Activated CD8-positive, alpha-beta memory T cell treated with anti-CD3 and anti-CD28 coated beads for 4 hours (primary cell): ENCODE measurements around the gene PRRC2B.
"Not testable (repeated sequence)": the region's sequence is repeated elsewhere in the genome, so short reads cannot be mapped to it uniquely, and the experiment has no call there.

Source experiments
- DNase-seq, 2 donors: peaks; one replicate each; pipeline ENCODE4 v3.0.0-alpha.2; 2020; ENCODE audit warnings: low read depth in 2 of 2

The PRRC2B gene

DNA sequence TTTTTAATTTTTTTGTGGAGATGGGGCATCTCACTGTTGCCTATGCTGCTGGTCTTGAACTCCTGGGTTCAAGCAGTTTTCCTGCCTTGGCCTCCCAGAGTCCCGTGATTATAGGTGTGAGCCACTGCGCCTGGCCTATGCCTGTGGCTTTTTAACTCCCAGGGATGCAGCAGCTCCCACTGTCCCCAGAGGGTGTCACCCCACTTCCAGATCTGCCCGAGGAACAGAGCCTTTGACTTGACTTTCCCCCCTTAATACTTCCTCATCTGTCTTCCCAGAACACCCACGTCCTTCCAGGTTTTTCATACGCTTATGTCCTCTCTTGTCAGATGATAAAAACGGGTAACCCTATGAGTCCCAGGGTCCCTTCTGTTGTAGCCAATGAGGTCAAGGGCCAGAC, 7.6 kb upstream of the PRRC2B start:
- DNase-seq = no peak

DNA sequence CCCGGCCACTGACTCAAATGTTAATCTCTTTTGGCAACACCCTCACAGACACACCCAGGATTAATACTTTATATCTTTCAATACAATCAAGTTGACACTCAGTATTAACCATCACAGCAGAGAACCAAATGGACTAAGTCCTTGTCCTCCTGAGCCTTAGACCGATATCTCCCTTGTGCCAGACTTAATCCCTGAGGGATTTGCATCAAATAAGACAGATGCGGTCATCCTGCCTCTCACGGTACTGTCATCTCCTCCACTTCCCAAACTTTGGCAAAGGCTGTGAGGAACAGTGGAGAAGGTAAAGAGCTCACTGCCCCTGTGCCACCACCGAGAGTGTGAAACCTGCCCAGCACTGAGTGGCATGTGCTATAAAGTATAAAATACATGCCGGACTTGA, 6.5 kb upstream of the PRRC2B start:
- DNase-seq = no peak

DNA sequence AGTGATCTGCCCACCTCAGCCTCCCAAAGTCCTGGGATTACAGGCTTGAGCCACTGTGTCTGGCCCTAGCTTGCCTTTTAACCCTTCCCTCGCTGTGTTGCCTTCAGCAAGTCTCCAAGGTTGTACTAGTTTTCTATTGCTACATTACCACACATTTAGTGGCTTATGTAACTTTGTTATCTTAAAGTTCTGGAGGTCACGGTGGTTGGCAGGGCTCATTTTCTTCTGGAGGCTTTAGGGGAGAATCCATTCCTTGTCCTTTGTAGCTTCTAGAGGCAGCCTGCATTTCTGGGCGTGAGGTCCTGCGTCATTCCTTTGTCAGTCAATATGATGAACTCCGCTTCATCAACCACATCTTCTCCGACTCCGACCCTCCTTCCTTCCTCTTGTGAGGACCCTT, 2.9 kb upstream of the PRRC2B start:
- no peak for DNase-seq

DNA sequence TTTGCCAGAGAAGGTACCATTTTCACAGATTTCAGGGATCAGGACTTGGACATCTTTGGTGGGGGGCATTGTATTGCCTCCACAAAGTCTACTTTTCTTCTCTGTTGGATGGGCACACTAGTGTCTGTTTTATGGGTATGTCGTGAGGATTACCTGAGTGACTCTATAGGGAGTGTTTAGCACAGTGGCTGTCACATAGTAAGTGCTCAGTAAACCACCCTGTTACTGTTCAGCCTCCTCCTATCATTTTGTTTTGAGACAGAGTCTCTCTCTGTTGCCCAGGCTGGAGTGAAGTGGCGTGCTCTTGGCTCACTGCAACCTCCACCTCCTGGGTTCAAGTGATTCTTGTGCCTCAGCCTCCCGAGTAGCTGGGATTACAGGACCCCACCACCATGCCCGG, 2.4 kb upstream of the PRRC2B start:
- no peak for DNase-seq

DNA sequence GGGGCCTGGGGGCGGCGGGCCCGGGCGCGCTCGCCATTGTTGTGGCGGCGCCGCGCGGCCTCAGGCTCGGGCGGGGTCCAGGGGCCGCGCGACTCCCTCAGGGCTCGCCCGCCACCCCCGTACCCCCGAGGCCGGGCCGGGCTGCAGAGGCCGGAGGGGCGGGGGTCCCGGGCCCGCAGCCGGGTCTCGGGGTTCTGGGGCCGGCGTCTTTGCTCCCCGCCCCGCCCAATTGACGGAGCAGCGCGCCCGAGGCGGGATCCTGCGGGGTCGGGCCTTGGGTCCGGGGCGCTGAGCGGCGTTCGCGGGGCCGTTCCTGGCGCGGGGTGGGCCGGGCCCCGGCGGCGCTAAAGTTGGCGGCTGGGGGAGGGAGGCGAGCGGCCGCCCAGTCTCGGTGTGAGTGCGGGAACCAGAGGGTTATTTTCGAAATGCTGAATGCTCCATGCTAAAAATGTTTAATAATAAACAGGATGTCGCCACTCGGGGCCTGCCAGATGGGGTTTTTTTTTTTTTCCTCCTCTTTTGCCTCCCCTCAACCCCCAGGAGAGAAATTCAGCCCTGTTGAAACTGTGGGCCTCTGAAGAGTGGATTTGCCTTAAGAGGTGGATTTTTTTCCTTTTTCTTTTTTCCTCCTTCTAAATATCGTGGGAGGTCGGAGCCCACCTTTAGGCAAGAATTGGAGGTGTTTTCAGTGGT, 724 bp downstream of the PRRC2B start:
- no peak for DNase-seq

DNA sequence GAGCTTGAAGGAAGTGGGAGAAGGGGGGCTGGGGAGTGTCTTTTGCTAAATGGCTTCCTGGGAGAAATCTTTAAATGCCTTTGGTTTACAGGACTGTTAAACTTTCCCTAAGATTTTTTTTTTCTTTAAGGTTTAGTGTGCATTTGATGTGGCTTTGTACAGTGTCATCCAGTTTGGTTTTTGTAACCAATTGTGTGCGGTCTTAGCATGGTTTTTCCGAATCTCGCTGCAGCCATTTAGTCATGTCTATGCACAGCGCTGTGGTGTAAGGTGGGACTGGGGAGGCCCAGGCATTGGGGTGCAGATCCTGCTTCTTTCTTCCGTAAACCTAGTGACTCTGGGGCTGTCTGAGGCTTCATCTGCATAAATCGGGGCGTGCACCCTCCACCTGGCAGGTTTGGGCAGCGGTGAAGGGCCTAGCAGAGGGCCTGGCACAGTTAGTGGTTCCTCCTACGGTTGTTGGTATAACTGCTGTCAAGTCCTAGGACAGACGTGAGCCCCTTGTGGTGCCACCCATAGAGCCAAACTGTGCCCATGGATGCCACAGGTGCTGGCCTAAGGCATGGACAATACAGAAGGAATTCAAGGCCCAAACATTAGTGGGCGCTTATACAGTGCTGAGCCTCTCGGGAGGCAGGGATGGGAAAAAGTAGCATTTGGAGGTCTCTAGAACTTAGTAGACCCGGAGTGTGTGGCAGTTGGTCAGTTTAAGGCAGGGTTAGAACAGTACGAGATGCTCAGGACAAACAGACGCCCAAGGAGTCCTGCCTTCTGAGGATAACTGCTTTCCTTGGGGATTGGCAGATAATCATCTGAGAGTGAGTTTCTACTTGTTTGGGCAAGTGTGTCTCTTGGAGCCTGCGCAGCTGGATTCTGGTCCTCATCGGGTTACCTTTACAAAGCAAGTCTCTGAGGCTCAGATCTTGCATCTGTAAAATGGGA, 1.5 kb downstream of the PRRC2B start:
- DNase-seq = peak; percentile 51 to 58

DNA sequence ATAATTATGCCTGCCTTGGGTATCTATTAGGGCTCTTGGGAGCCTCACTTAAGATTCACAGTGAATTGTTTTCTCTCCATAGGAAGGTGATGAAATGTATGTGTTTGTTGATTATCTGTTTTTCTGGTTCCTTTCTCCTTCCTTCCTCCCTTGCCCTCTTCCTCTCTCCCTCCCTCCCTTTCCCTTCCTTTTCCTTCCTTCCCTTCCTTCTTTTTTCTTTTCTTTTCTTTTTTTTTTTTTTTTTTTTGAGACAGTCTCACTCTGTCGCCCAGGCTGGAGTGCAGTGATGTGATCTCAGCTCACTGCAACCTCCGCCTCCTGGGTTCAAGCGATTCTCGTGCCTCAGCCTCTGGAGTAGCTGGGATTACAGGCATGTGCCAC, 2.2 kb downstream of the PRRC2B start:
- not testable (repeated sequence) for DNase-seq

DNA sequence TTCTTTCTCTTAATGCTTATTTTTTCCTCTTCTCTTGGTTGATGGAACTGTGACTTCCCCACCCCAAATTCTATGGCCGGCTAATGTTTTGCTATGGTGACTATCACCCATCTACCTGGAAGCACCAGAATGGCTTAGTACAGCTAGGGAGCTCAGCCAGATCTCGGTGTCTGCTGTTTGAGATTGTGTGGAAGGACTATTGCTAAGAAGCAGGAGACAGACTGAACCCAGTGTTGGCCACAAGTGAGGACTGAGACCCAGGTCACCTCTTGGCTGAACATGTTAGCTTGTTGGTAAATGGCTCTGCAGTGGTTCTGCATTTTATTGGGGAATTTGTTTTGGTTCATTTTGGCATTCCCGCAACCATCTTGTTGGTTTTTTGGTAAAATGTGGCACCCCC, 2.7 kb downstream of the PRRC2B start:
- DNase-seq = no peak

DNA sequence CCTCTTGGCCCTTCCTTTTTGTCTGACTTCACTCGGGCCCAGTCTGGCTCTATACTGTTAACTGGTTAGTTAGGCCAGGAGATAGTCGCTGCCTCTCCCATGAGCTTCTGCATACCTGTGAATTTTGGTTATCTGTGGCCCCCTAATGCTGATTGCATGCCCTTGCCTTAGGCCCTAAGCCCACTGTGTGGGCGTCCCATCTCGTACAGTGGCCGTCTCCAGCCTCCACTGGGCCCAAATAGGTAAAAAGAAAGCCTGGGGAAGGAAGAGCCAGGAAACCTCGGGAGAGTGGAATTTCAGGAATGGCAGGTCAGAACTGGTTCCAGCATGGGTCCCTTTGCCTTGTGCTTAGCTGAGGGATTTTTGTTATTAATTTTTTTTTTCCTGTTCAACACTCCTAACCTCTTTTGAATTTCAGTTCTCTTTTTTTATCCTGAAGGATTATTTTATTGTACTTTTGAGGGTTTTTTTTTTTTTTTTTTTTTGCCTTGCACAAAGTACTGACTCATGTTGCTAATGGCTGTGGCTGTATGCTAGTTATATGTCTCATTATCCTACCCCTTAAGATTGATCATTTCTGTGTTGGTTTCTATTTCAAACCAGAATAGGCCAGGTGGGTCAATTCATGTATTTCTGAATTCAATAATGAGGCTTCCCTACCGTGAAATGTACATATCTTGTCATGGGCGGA, 3.4 kb downstream of the PRRC2B start:
- no peak for DNase-seq

DNA sequence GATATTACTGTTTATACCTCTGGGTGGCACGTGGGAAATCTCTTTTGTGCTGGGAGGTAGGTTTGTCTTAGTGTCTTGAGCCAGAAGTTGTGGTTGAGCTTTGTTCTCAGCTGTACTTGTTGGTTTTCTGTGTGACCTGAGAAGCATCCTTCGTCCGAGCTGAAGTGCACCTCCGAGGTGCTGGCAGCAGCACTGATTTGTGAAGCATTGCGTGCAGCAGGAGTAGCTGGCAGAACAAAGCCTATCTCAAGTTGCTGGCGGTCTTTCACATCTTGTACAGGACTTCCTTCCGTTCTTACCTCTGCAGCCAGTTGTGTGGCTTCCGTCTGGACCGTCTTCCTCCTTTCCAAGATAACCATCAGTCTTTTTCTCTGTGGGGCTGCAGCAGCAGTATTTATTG, 4.3 kb downstream of the PRRC2B start:
- DNase-seq = no peak

DNA sequence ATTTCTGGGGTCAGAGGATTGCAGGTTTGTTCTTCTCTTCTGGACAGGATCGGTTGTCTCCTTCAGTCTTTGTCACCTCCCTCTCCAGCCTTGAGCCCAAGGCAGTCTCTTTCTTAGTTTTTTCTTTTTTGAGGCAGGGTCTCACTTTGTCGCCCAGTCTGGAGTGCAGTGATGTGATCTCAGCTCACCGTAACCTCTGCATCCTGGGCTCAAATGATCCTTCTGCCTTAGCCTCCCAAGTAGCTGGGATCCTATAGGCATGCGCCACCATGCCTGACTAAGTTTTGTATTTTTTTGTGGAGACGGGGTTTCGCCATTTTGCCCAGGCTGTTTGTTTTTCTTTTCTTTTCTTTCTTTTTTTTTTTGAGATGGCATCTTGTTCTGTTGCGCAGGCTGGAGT, 6.1 kb downstream of the PRRC2B start:
- DNase-seq = no peak

DNA sequence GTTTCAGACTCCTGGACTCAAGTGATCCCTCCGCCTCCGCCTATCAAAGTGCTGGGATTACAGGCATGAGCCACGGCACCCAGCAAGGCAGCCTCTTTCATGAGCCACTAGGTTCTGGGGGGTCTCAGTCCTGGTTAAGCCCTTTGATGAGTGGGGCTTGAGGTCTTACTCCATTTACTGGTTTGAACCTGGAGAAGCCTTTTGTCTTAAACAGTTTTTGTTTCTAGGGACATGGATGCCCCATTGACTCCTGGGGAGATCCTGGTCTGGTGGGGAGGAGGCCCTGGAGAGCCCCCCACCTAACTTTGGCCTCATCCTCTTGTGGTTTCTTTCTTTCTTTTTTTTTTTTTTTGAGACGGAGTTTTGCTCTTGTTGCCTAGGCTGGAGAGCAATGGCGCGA, 6.7 kb downstream of the PRRC2B start:
- DNase-seq = no peak

DNA sequence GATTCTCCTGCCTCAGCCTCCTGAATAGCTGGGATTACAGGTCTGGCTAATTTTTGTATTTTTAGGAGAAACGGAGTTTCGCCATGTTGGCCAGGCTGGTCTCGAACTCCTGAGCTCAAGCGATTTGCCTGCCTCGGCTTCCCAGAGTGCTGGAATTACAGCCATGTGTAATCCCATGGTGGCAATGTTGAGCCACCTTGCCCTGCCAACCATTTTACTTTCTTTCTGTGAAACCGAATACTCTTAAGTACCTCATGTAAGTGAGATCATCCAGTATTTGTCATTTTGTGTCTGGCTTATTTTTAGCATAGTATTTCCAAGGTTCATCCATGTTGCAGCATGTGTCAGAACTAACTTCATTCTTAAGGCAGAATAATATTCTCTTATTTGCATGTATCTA, 8.2 kb downstream of the PRRC2B start:
- no peak for DNase-seq

DNA sequence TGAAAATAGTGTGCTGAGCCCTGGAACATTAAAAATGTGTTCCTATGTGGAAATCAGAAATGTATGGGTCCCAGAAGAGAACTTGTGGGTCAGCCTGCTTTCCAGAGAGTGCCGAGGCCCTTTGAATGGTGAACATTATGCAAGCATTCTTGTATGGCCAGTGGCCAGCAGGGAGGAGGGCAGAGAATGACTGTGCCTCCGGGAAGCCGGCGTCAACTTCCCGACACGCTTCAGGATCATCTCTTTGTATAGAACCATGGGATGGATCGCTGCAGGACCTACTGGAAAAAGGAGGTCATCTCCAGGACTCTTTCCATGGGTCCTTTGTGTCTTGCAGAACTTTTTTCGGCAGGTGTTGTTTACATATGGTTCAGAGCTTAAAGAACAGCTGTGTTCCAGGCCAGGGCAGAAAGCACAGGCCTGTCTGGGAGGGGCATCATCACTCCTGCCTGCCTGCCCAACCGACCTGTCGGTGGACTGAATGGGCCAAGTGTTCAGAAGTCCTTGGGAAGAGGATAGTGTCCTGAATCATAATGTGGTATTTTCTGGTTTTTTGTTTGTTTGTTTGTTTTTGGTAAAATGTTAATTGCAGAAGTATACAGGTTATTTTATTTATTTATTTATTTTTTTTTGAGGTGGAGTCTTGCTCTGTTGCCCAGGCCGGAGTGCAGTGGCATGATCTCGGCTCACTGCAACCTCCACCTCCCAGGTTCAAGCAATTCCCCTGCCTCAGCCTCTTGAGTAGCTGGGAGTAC, 9.0 kb downstream of the PRRC2B start:
- no peak for DNase-seq

DNA sequence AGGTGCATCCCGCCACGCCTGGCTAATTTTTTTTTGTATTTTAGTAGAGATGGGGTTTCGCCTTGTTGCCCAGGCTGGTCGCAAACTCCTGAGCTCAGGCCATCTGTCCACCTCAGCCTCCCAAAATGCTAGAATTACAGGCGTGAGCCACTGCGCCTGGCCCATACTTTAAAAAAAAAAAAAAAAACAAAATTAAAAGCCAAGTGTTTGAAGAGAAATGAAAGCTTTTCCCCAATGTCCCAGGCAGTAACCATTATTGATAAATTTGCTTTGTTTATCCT, 9.5 kb downstream of the PRRC2B start:
- no peak for DNase-seq

DNA sequence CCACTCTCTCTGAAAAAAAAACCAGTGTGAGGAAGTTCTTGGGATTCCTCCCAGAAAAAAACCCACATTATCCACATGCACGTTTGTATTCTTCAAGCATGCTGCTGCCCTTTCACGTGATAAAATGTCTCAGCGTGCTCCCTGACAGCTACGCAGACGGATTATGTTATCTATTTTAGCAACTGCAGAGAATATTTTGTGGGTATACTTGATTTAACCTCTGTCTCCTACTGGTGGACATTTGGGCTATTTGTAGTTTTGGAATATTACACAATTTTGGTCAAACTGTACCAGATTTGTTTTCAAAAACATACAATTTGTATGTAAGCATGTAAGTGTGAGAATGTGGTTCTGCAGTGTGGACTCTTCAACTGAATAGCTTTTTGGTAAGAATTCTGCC, 10.7 kb downstream of the PRRC2B start:
- no peak for DNase-seq

DNA sequence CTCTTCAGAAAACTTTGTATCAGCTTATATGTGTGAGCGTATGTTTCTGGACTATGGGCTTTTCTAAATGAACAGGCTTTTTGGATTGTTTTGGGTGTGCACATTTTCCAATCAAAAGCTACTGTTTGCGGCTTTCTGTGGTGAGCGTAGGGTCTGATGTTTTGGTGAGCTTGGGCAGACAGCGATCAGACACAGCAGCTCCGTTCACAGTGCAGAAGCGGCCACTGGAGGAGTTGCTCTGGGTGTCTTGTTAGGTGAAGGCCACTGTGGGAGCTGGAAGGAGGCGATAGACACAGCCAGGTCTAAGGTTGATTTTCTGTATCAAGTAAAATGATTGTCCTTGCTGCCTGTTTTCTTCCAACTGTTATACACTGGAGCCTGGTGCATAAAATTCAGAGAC, 11.1 kb downstream of the PRRC2B start:
- no peak for DNase-seq

DNA sequence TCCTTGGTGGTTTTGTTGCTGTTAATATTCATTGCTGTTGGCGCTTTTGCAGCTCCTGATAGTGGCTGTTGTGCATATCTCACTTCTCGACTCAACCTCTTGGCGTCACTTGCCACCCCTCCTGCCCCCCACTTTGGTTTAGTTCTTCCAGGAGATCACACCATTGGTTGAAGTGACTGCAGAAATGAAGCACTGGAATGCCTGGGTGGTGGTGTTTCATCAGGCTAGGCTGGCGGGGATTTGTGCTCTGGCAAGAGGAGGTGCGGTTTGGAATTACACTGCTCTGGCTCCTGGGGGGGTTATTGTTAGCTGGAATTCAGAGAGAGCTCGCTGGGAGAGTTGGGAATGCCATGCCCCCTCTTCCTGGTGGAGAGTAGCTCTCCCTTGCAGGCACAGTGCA, 11.5 kb downstream of the PRRC2B start:
- DNase-seq = no peak

DNA sequence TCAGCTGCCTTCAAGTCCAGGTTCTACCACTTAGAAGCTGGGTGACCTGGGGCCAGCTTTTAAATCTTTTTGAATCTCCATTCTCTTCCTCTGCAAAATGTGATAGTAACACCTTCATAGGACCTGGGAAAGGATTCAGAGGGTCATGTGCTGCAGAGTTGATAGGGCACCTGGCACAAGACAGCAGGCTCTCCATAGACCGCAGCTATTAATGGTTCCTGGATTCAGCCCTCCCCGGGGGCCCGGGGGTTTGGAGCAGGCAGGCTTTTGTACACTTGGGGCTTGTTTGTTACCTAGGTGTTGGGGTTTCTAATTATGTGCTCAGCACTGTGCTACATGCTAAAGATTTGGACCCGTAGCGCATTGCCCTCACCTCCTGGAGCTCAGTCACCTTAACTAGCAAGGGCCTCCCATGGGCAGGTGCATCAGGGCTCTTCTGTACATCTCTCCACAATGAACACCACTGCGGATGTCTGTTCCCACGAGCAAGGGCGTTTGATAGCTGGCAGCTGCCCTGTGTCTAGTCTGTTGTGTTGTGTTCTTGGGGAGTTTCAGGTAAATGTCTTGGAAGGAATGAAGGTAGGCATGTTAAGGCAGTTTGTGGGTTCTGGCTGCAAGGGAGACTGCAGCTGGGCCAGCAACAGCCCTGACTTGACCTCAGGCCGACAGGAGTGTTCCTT, 12.1 kb downstream of the PRRC2B start:
- DNase-seq = no peak

DNA sequence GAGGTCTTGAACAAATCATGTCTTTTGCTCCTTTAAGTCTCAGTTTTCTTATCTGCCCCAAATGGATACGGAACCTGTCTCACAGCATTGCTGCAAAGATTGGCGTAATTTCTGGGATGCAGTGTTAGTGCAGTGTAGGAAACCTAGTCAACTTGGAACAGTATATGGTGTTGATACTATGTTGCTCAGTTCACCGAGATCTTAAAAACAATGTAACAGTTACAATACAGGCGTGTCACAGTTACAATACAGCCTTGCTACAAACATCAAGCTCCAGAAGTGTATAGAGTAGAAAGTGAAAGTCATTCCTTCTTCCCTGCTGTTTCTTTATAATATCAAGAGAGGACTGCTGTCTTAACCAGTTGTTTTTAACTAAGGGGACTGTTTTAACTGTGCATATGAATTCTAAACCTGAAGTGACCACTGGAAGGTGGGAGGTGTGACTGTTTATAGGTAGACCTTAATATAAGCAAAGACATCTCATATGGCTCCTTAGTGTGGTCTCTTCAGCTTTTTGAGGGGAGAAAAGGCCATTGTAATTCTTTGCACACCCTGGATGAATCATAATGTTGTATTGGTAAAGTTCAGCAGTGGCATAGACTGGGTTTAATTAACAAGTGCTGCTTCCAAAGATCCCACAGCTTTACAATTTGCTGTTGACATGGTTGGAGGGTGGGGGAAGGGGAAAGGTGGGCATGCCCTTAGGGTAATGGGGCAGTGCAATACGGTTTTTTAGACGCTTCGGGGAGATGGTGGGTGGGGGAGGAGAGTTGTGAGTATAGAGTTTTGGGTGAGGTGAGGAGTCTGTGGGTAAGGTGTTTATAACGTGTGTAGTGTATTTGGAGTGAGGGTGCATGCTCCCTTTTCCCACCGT, 12.9 kb downstream of the PRRC2B start:
- no peak for DNase-seq

DNA sequence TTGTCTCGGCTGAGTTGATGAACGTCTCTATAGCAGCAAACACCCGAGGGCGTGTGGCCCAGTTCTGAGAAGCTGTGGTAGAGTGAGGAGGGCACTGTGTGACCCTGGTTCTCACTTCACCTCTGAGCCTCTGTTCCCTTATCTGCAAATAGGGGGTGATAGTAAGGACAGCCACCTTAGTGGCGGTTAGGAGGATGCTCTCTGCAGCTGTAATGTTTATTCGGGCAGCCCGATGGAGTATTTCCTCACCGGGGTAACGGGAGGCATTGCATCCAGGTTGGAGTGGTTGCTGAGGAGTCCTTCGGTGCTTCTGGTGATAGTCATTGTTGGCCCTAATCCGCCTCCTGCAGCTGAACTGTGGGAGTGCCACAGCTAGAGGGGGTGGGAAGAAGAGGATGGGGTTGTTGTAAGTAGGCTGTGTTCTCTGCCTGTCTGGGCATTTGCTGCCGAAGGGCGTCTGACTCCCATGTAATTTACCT, 13.9 kb downstream of the PRRC2B start:
- no peak for DNase-seq
